DOHH2 (cell line): Measurements from ENCODE around the gene RBL1.

Experiments
- H3F3A ChIP-seq: fragments of 200-600 bp; sonication (generic), shearing (Covaris generic); 2 replicates; pipeline ENCODE4 v1.6.0; 2016; ENCODE audit warnings: antibody characterized with exemption, mild to moderate bottlenecking; ENCODE audit not compliant: control insufficient read depth, insufficient read depth
- H3K27ac ChIP-seq: fragments of 200-600 bp; sonication (generic); 2 replicates; pipeline ENCODE4 v1.5.1; 2014; ENCODE audit warnings: low read depth, mild to moderate bottlenecking, low read length, moderate library complexity
- H3K27me3 ChIP-seq: fragments of 200-600 bp; sonication (generic); 2 replicates; pipeline ENCODE4 v1.6.1; 2014; ENCODE audit warnings: mild to moderate bottlenecking, low read length, mixed read lengths; ENCODE audit not compliant: control insufficient read depth
- H3K36me3 ChIP-seq: fragments of 200-600 bp; sonication (generic); 2 replicates; pipeline ENCODE4 v1.6.1; 2014; ENCODE audit warnings: mild to moderate bottlenecking, low read length, moderate library complexity, mixed read lengths; ENCODE audit not compliant: control insufficient read depth
- H3K4me1 ChIP-seq: fragments of 200-600 bp; sonication (generic); 2 replicates; pipeline ENCODE4 v1.6.1; 2014; ENCODE audit warnings: mild to moderate bottlenecking, low read length, mixed read lengths; ENCODE audit not compliant: control insufficient read depth
- H3K4me2 ChIP-seq: fragments of 200-600 bp; sonication (generic); 2 replicates; pipeline ENCODE4 v1.6.0; 2014; ENCODE audit warnings: mild to moderate bottlenecking, low read length, moderate library complexity
- H3K4me3 ChIP-seq: fragments of 200-600 bp; sonication (generic); 2 replicates; pipeline ENCODE4 v1.5.1; 2014; ENCODE audit warnings: mild to moderate bottlenecking, low read length, mixed read lengths
- H3K79me2 ChIP-seq: fragments of 200-600 bp; sonication (generic); 2 replicates; pipeline ENCODE4 v1.6.1; 2014; ENCODE audit warnings: mild to moderate bottlenecking, low read length, mixed read lengths; ENCODE audit not compliant: control insufficient read depth
- H3K9me2 ChIP-seq: fragments of 200-600 bp; sonication (generic); replicated peaks from 2 replicates; pipeline ENCODE4 v1.6.1; 2014; ENCODE audit warnings: mild to moderate bottlenecking, low read length, mixed read lengths; ENCODE audit not compliant: control insufficient read depth
- H3K9me3 ChIP-seq: fragments of 200-600 bp; sonication (generic); 2 replicates; pipeline ENCODE4 v1.6.1; 2014; ENCODE audit warnings: antibody characterized with exemption, low read length, mixed read lengths; ENCODE audit not compliant: control insufficient read depth, insufficient read depth
- H4K20me1 ChIP-seq: fragments of 200-600 bp; sonication (generic); 2 replicates; pipeline ENCODE4 v1.6.0; 2014; ENCODE audit warnings: low read depth, mild to moderate bottlenecking, antibody characterized with exemption, low read length, moderate library complexity; ENCODE audit not compliant: control insufficient read depth, insufficient read depth
- EZH2phosphoT487 ChIP-seq: fragments of 200-600 bp; sonication (generic); IDR thresholded peaks from 2 replicates; pipeline ENCODE4 v1.6.1; 2017; ENCODE audit warnings: borderline replicate concordance, mild to moderate bottlenecking, antibody characterized with exemption, low read length, moderate library complexity, mixed read lengths
- TF ChIP-seq, protein P1 (sequence below): fragments of 200-600 bp; sonication (generic); IDR thresholded peaks from one replicate; pipeline ENCODE4 v1.5.1; 2014; ENCODE audit warnings: antibody characterized with exemption, mild to moderate bottlenecking, low read depth, low read length; ENCODE audit not compliant: poor library complexity, severe bottlenecking

The RBL1 gene

DNA sequence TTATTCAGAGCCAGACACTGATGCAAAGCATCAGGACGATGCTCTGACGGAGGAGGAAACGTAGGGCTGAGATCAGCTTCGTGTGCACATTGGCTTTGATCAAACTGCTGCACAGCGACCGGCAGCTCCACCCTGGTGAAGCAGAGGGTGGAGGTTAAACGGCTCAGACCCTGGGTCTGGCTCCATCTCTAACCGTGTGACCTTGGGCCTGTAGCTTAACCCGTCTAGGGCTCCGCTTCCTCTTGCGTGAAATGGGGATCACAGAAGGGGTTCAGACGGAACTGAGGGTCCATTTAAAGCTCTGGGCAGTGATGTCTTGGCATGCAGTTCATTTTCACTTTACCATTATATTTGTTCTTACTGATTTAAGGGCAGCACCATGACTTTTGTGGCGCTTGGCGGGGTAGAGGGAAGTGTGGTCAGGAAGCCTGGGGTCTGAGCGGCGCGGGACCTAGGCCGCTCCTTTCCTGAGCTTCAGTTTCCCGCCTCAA is 644 bp downstream of the RBL1 start:
- H3K4me3 ChIP-seq, result peak overlapping the region; percentile 98
- H3K4me1 ChIP-seq, result peaks cover 67% of the 10 kb centered on the region
- H3K9me2 ChIP-seq, result no peaks in the 10 kb centered on the region
- peak overlapping the region; percentile 87 for H3K27ac ChIP-seq
- peak overlapping the region; percentile 96 for H3K4me2 ChIP-seq
- peaks cover 55% of the 10 kb centered on the region for H3K36me3 ChIP-seq
- TF ChIP-seq EZH2phosphoT487, result no peak
- TF ChIP-seq, protein P1, sequence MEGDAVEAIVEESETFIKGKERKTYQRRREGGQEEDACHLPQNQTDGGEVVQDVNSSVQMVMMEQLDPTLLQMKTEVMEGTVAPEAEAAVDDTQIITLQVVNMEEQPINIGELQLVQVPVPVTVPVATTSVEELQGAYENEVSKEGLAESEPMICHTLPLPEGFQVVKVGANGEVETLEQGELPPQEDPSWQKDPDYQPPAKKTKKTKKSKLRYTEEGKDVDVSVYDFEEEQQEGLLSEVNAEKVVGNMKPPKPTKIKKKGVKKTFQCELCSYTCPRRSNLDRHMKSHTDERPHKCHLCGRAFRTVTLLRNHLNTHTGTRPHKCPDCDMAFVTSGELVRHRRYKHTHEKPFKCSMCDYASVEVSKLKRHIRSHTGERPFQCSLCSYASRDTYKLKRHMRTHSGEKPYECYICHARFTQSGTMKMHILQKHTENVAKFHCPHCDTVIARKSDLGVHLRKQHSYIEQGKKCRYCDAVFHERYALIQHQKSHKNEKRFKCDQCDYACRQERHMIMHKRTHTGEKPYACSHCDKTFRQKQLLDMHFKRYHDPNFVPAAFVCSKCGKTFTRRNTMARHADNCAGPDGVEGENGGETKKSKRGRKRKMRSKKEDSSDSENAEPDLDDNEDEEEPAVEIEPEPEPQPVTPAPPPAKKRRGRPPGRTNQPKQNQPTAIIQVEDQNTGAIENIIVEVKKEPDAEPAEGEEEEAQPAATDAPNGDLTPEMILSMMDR, result no peak
- H3F3A ChIP-seq, result peaks cover 10% of the 10 kb centered on the region; the same call in 1 of the 2 replicates
- H3K9me3 ChIP-seq, result no peaks in the 10 kb centered on the region
- H3K27me3 ChIP-seq, result no peaks in the 10 kb centered on the region
- H4K20me1 ChIP-seq, result no peaks in the 10 kb centered on the region
- peaks cover 56% of the 10 kb centered on the region for H3K79me2 ChIP-seq

DNA sequence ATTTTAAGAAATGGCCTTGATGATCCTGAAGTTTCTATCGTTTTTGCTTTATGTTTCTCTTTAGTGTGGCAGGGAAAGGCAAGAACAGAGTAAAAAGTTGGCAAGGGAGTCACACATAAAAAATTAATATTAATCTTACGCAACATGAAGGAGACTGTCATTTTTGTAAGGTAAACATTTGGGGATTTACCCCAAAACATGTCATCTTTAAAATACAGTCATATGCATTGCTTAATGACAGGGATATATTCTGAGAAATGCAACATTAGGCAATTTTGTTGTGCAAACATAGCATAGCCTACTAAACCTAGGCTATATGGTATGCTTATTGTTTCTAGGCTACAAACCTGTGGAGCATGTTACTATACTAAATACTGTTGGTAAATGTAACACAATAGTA is 5.4 kb downstream of the RBL1 start:
- H3K79me2 ChIP-seq, result peaks cover 99% of the 10 kb centered on the region

DNA sequence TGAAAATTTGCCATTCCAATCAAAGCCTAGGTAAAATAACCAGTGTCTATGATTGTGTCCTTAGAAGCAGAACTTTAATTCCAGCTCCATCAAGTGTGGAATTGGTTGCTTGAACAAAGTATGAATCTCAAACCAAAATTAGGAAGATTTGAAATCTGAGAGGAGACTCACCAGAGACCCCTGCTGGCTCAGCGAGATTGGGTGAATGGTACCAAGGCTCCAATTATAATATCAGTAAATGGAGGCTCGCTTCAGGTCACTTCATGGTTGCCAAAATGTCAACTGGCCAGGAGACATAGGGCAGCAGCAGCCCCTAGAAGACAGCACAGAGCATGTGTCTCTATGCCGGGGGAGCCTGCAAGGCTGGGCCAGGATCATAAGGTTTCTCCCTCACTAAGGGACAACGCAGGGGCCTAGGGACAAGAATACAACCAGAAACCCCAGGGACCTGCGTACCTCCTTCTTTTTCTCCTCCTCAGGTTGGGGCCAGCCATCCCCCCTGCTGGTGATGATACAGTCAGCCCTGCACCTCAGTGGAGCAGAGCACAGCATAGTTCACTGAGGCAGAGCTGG is 14.0 kb downstream of the RBL1 start:
- Histone ChIP-seq H3F3A (0 out of 2 replicates have a peak, but pooled peaks cover 8% of the 10 kb centered on the region), H3K36me3 (peaks cover 91% of the 10 kb centered on the region), H4K20me1 (no peaks in the 10 kb centered on the region), H3K9me2 (no peaks in the 10 kb centered on the region), H3K79me2 (peaks cover 95% of the 10 kb centered on the region), H3K4me1 (peaks cover 47% of the 10 kb centered on the region), H3K4me2 (no peak overlapping the region), H3K27me3 (no peaks in the 10 kb centered on the region), H3K27ac (no peak overlapping the region), H3K4me3 (no peak overlapping the region), H3K9me3 (no peaks in the 10 kb centered on the region)
- no peak for TF ChIP-seq EZH2phosphoT487
- TF ChIP-seq, protein P1, result peak; percentile 77

More for the DNA sequence above, 5.4 kb downstream of the RBL1 start:
- TF ChIP-seq EZH2phosphoT487, result no peak
- TF ChIP-seq, protein P1, result no peak
- no peaks in the 10 kb centered on the region for H4K20me1 ChIP-seq
- H3K36me3 ChIP-seq, result peaks cover 95% of the 10 kb centered on the region
- no peaks in the 10 kb centered on the region for H3K9me2 ChIP-seq
- H3K4me3 ChIP-seq, result no peak overlapping the region
- H3K9me3 ChIP-seq, result no peaks in the 10 kb centered on the region
- H3K27ac ChIP-seq, result no peak overlapping the region
- H3K4me2 ChIP-seq, result peak overlapping the region; percentile 11; the same call in 1 of the 2 replicates
- peaks cover 11% of the 10 kb centered on the region for H3F3A ChIP-seq
- H3K4me1 ChIP-seq, result peaks cover 42% of the 10 kb centered on the region
- H3K27me3 ChIP-seq, result no peaks in the 10 kb centered on the region
